ENCODE results near the gene KCNJ6. TPM values are rescaled to one million over a fixed set of nuclear protein-coding genes. Genes with fewer than 3 reads are reported as not detected.

Gene KCNJ6
- total RNA-seq, 1 experiment from 2014 or later, result 1.2 TPM

GRCh38 chr21:37696936-37697335 is 219.3 kb downstream of the KCNJ6 start:
- no peak overlapping the region for H3K18ac ChIP-seq (ENCODE audit: insufficient read length, low read depth, low read length)
- no peak overlapping the region for H2BK20ac ChIP-seq (ENCODE audit: low read depth, low read length, poor library complexity, severe bottlenecking)
- peaks cover 12% of the 10 kb centered on the region for H3K9me3 ChIP-seq (ENCODE audit: control insufficient read depth, low read depth, low read length)
- no peak for DNase-seq
- no peak overlapping the region for H2BK15ac ChIP-seq (ENCODE audit: low read depth, low read length)
- no peaks in the 10 kb centered on the region for H3K4me1 ChIP-seq (ENCODE audit: insufficient read depth, low read length)
- no peak overlapping the region for H3K23ac ChIP-seq (ENCODE audit: insufficient read length, low read depth, low read length)
- no peak overlapping the region for H4K8ac ChIP-seq (replicated peaks; ENCODE audit: insufficient read length, low read depth, low read length)
- no peak overlapping the region for H3K4ac ChIP-seq (ENCODE audit: low read depth, low read length)
- no peaks in the 10 kb centered on the region for H4K20me1 ChIP-seq (ENCODE audit: control insufficient read depth, insufficient read depth, insufficient read length)
- no peaks in the 10 kb centered on the region for H3K79me2 ChIP-seq (ENCODE audit: insufficient read depth, low read length)
- H3K56ac ChIP-seq (ENCODE audit: insufficient read length, low read depth, low read length), result no peak overlapping the region
- H3K14ac ChIP-seq (ENCODE audit: insufficient read depth, low read length), result no peak overlapping the region
- H3K23me2 ChIP-seq (ENCODE audit: insufficient read length, low read depth, low read length, poor library complexity, severe bottlenecking), result no peaks in the 10 kb centered on the region
- Mint-ChIP-seq H3K27me3 (ENCODE audit: low read depth) (no peaks in the 10 kb centered on the region; the same call in 1 of the 2 replicates), H3K4me1 (no peaks in the 10 kb centered on the region), H3K36me3 (ENCODE audit: insufficient read depth in 1 of 3, low read depth in 3 of 3) (peaks cover 2 to 15% (median 7%) of the 10 kb centered on the region in 3 experiments), H3K4me3 (no peak overlapping the region), H3K27ac (no peak overlapping the region), H3K9me3 (peaks cover 13 to 21% of the 10 kb centered on the region in 2 experiments)
- H2AFZ ChIP-seq (ENCODE audit: low read length), result no peak overlapping the region
- H4K5ac ChIP-seq (ENCODE audit: insufficient read length, low read depth, low read length), result no peak overlapping the region
- H2BK12ac ChIP-seq (ENCODE audit: insufficient read length, low read depth, low read length), result no peak overlapping the region
- no peak overlapping the region for H2BK120ac ChIP-seq (ENCODE audit: low read depth, low read length, poor library complexity, severe bottlenecking)
- no peak overlapping the region for H3K4me2 ChIP-seq (ENCODE audit: insufficient read depth, insufficient read length, low read length)
- H3K79me1 ChIP-seq (ENCODE audit: insufficient read depth, low read depth, low read length, poor library complexity, severe bottlenecking), result no peaks in the 10 kb centered on the region
- WGBS (ENCODE audit: extremely low coverage, insufficient read length, low lambda C conversion rate), result no CpG with 5 or more reads among the region's 3 CpGs
- H4K91ac ChIP-seq (ENCODE audit: insufficient read length, low read depth, low read length), result no peak overlapping the region
- H2AK5ac ChIP-seq (ENCODE audit: insufficient read length, low read length), result no peak overlapping the region
- no peaks in the 10 kb centered on the region for H3K27me3 ChIP-seq (ENCODE audit: insufficient read depth, low read length)
- H3K27ac ChIP-seq (ENCODE audit: insufficient read length, low read depth, low read length), result no peak overlapping the region
- no peak for TF ChIP-seq CTCF (conservative IDR thresholded peaks at IDR 0.05)
- H3K9ac ChIP-seq (ENCODE audit: extremely low read depth, insufficient read length, low read length), result no peak overlapping the region
- no peak overlapping the region for H2BK5ac ChIP-seq (ENCODE audit: insufficient read length, low read length)
- H3T11ph ChIP-seq (ENCODE audit: low read length), result no peak overlapping the region

Measured in H9 (cell line).